HK-2 (cell line): ENCODE data around the gene LOXL3.
A peak's percentile ranks its signal among the peaks of the same experiment; 100 is the strongest.

Experiments used
- DNase-seq: peaks from one replicate; pipeline ENCODE4 v3.0.0-alpha.2; 2018; ENCODE audit not compliant: unreplicated experiment

Gene LOXL3

GRCh38 chr2:74553892-74554819 lies at the start of gene LOXL3, which contains the start of gene DOK1:
Gene LOXL3 (minus strand): TSS chr2:74553942. CDS start chr2:74552634, 1,308 bp downstream.
Gene DOK1 (plus strand): TSS chr2:74554720. CDS start chr2:74554755, 35 bp downstream.
- peak; percentile 86 for DNase-seq

- DNase-seq, result no peak
Observed at GRCh38 chr2:74602586-74603281, 49.0 kb upstream of the LOXL3 start.

GRCh38 chr2:74599676-74600075 lies 45.9 kb upstream of the LOXL3 start:
- no peak for DNase-seq

- no peak for DNase-seq
Observed at GRCh38 chr2:74597410-74597809, 43.7 kb upstream of the LOXL3 start.

- no peak for DNase-seq
Observed at GRCh38 chr2:74596584-74596983, 42.8 kb upstream of the LOXL3 start.

- DNase-seq, result no peak
Observed at GRCh38 chr2:74593826-74594772, 40.4 kb upstream of the LOXL3 start.

- no peak for DNase-seq
Observed at GRCh38 chr2:74588664-74589063, 34.9 kb upstream of the LOXL3 start.

- peak; percentile 49 for DNase-seq
Observed at GRCh38 chr2:74587664-74588277, 34.0 kb upstream of the LOXL3 start.

- DNase-seq, result no peak
Observed at GRCh38 chr2:74585406-74586185, 31.9 kb upstream of the LOXL3 start.

- no peak for DNase-seq
Observed at GRCh38 chr2:74584088-74584645, 30.4 kb upstream of the LOXL3 start.

- DNase-seq, result no peak
Observed at GRCh38 chr2:74583504-74583903, 29.8 kb upstream of the LOXL3 start.

- no peak for DNase-seq
Observed at GRCh38 chr2:74582184-74582583, 28.4 kb upstream of the LOXL3 start.

GRCh38 chr2:74581463-74581862 lies 27.7 kb upstream of the LOXL3 start:
- no peak for DNase-seq

- no peak for DNase-seq
Observed at GRCh38 chr2:74578408-74578807, 24.7 kb upstream of the LOXL3 start.

- DNase-seq, result no peak
Observed at GRCh38 chr2:74577448-74577847, 23.7 kb upstream of the LOXL3 start.

- DNase-seq, result no peak
Observed at GRCh38 chr2:74576863-74577229, 23.1 kb upstream of the LOXL3 start.

- no peak for DNase-seq
Observed at GRCh38 chr2:74576211-74576862, 22.6 kb upstream of the LOXL3 start.

- DNase-seq, result no peak
Observed at GRCh38 chr2:74575320-74575719, 21.6 kb upstream of the LOXL3 start.

GRCh38 chr2:74573747-74574562 lies 20.2 kb upstream of the LOXL3 start:
- no peak for DNase-seq
